HG02623 (cell line): Measurements from ENCODE around the gene CHRNA5.

Source experiments
- ATAC-seq: cut with Tn5 transposase; IDR thresholded peaks from one replicate; pipeline ENCODE4 v1.9.1; 2021; ENCODE audit warnings: moderate library complexity; ENCODE audit not compliant: unreplicated experiment

The CHRNA5 gene

GRCh38 chr15:78619022-78619950 lies 54.0 kb downstream of the CHRNA5 start:
- no peak for ATAC-seq

DNA sequence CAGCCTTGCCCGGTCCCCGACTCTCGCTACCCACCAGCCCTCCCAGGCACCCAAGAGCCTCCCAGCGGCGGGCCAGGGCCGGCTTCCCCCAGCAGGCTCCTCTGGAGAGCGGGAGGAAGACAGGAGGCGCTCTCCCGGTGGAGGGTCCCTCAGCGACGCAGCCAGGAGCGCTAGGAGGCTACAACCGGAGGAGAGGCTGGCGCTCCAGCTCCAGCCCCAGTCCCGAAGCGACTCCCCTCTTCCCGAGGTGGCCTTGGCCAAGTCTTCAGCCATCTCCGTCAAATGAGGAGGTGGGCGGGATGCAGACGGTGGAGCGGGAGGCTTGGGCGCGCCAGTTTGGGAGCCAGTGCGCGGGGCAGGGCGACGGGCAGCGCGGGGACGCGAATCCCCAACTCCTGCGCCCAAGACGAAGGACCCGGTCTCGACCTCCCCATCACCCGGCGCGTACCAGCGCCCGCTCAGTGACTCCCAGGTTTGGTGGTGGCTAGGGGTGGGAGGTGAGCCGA lies 54.8 kb downstream of the CHRNA5 start:
- no peak for ATAC-seq

DNA sequence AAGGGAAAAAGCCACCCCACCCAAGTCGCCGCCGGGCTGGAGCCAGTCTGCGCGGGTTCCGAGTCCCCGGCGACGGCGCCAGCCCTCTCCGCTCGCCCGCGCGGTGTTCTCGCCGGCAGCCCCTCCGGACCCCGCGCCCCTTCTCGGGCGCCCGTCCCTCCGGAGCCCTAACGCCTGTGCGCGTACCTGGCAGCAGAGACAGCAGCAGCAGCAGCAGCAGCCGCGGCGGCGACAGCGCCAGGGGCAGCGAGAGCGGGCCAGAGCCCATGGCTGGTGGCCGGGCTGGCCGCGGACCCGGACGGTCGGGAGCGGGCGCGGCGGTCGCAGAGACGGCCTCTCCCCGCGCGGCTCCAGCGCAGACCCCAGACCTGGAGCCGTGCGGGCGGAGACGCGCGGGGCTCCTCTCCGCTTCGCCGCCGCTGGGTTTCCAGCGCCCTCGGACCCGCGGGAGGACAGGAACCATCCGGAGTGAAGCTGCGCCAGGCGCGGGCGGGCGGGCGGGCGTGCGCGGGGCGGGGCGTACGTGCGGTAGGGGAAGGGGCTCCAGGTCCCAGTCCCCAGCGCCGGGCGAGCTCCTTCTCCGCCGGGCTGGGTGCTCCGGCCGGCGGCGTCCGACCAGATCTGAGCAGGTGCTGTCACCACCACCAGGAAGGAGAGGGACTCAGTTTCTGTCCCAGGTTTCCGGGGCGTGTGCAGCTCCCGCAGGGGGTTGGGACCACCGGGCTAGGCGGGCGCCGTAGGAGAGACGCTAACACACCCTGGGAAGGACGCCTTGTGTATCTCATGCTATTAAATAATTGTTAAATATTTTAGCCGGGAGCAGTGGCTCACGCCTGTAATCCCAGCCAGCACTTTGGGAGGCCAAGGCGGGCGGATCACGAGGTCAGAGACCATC lies 55.5 kb downstream of the CHRNA5 start, which contains the start of gene CHRNA3:
Gene CHRNA3 (minus strand): TSS at position 470 of the 895 bp plus-strand sequence. CDS start 202 bp downstream, at position 268.
- ATAC-seq: no peak

DNA sequence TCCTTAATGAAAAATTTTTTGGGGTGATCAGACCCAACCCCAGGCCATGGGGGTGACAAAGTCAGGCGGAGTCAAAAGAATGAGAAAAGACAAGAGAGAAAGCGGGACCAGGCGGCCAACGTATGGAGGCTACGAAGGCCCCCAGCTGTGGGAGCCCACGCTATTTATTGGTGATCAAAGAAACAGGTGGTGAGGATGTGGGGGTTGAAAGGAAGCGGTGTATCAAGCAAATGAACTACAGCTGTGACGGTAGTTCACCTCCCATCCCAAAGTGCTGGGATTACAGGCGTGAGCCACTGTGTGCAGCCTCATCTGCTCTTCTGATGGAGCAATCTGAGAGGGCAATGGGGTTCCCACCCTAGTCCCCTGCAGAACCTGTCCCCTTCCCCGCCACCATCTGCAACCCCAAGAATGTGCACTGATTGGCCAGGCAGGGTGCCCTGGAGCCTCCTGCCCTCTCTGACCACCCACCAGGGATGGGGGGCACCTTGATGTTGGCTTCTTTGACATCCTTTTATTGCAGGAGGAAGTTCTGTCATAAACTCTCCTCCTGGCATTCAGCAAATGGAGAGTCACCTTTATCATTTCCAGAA lies 56.6 kb downstream of the CHRNA5 start:
- ATAC-seq: no peak

DNA sequence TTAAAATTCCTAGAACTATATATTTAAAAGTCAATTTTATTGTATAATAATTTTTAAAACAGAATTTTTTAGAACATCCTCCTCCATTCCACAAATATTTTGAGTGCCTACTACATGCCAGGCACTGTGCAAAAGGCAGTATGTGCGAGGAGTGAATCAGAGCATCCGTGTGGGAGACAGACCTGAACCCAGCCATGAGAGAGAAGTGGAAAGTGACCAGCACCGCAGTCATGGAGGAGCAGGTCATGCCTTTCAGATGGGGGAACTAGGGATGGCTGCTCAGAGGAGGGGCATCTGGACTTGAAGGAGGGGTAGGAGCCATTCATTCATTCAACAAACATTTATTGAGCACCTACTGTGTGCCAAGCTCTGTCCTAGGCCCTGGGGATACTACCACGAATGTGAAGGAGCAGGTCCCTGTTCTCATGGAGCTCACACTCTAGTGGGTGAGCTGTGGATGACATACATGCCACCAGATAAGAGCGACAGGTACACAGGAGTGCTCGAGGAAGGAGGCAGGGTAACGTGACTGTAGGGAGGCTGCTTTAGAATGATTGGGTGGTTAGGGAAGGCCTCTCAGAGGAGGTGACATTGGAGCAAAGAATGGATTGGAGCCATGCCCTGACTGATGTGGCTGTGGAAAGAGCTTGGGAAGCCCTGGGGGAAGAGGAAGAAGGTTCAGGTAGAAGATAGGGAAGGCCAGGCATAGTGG lies 58.6 kb downstream of the CHRNA5 start:
- no peak for ATAC-seq

GRCh38 chr15:78624651-78625590 lies 59.6 kb downstream of the CHRNA5 start:
- ATAC-seq: no peak

GRCh38 chr15:78625606-78626280 lies 60.4 kb downstream of the CHRNA5 start:
- no peak for ATAC-seq

- ATAC-seq: no peak
Observed at GRCh38 chr15:78626381-78626995, 61.2 kb downstream of the CHRNA5 start.

DNA sequence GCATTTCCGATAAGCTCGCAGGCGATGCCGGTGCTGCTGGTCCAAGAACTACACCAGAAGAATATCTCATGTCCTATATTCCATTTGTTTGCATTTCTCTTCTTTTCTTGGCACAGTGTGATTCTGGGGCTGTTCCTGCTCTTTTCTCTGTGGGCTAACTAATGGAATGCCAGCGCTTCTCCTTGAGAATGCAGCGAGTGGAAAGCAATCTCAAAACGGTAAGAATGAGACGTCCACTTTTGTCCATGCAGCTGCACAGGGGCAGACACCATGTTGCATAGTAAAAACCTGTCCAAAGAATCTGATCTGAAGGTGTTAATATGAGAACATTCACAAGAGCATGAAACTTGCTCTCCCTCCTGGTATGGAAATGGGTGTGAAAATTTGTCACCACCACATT lies 62.0 kb downstream of the CHRNA5 start:
- ATAC-seq: no peak

GRCh38 chr15:78628227-78628626 lies 62.9 kb downstream of the CHRNA5 start:
- ATAC-seq: no peak

- ATAC-seq: no peak
Observed at GRCh38 chr15:78629031-78629715, 63.9 kb downstream of the CHRNA5 start.

DNA sequence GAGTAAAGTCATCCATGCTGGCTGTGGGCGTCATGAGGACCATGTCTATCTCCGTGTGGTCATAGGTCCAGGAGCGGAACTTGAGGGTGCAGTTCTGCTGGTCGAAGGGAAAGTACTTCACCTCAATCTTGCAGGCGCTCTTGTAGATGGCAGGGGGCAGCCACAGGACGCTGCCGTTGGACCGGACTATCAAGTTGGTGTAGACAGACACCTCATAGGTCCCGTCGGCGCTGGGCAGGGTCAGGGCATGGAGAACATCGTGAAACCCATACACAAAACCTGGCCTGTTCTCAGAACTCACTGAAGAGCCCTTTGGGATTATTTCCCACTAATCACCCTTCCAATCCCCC lies 64.4 kb downstream of the CHRNA5 start:
- ATAC-seq: no peak

DNA sequence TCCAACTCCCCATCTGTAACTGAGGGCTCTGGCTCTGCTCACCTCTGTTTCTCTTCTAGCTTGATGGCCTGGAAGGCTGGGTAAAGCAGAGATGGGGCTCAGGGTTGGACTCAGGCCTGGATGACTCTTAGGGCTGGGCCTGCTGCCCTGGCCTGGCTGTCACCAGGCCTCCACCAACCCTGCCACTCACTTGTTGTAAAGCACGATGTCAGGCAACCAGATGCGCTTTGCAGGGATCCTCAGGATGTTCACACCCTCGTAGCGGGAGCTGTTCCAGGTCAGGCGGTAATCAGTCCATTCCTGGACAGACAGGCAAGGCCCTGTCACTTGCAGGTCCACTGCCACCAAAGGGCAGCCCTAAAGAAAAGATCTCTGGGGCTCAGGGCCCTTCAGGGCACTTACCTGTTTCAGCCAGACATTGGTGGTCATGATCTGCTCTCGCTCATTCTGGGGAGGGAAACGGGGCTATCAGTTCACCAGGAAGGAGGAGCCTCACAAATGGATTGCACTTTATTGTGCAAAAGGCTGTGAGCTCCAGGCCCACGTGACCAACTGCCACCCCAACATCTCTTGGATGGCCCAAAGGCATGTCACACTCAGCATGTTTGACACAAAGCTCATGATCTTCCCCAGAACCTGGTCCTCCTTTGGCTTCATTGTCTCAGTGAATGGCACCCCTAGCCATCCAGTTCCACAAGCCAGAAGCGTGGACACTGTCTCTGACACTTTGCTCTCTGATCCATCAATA lies 65.7 kb downstream of the CHRNA5 start:
- no peak for ATAC-seq

DNA sequence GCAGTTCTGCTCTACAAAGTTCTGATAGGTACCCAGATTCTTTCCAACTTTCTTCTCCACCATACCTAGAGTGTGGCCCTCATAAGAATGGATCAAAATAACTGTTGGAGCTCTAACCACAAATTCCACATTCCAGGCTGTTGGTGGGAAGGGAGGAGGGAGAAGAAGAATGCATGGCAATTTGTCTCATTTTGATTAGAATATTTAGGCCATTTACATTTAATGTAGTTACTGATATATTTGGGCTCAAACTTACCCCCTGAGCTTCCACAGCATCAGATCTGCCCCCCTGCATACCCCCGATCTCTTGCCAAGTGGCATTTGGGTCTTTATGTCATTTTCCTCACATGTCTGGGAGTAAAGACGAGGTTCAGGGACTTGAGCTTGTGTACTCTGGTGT lies 68.0 kb downstream of the CHRNA5 start:
- ATAC-seq: no peak

GRCh38 chr15:78634210-78635145 lies 69.2 kb downstream of the CHRNA5 start:
- ATAC-seq: no peak

- ATAC-seq: no peak
Observed at GRCh38 chr15:78635346-78635745, 70.0 kb downstream of the CHRNA5 start.
